Peyer's patch (tissue), 4 donors: Measurements from ENCODE around the gene GPRIN2. TPM values are rescaled to one million over a fixed set of nuclear protein-coding genes. Genes with fewer than 3 reads are reported as not detected.
A peak's percentile ranks its signal among the peaks of the same experiment; 100 is the strongest.

Source experiments
- DNase-seq, 3 donors: peaks; one replicate each; pipeline ENCODE4 v3.0.0-alpha.2; 2017 to 2019
- H3K27ac ChIP-seq, 4 donors: fragments of 200-600 bp; sonication (generic); one replicate each; pipeline ENCODE4 v1.5.1; 2016 to 2019
- H3K27me3 ChIP-seq, 2 donors: fragments of 200-600 bp; sonication (generic); one replicate each; pipeline ENCODE4 v1.5.1; 2019
- H3K36me3 ChIP-seq, 3 donors: fragments of 200-600 bp; sonication (generic); one replicate each; pipeline ENCODE4 v1.5.1; 2016 to 2019
- H3K4me1 ChIP-seq, 4 donors: fragments of 200-600 bp; sonication (generic); one replicate each; pipeline ENCODE4 v1.5.1; 2016 to 2019
- H3K4me3 ChIP-seq, 4 donors: fragments of 200-600 bp; sonication (generic); 1 replicate in 3 of 4; 2 replicates in 1 of 4; pipeline ENCODE4 v1.5.1; 2016 to 2019; ENCODE audit warnings: mild to moderate bottlenecking in 1 of 4
- H3K9me3 ChIP-seq, 4 donors: fragments of 200-600 bp; sonication (generic); one replicate each; pipeline ENCODE4 v1.5.1; 2016 to 2019; ENCODE audit warnings: mild to moderate bottlenecking in 1 of 4
- POLR2A ChIP-seq, 2 donors: fragments of 450-650 bp; IDR thresholded peaks; one replicate each; pipeline ENCODE4 v1.5.1; 2017; ENCODE audit warnings: antibody characterized with exemption in 2 of 2, mild to moderate bottlenecking in 2 of 2, moderate library complexity in 2 of 2
- total RNA-seq, 4 donors: library from RNA; depleted of rRNA; stranded (reverse); fragments of >200 nt; gene quantifications; one replicate each; pipeline ENCODE4 v1.1.0, GENCODE V29; 2016
- TF ChIP-seq, protein P1 (sequence below), 6 experiments: fragments of 450-650 bp in 4 of 6; fragments of 200-600 bp in 2 of 6; sonication (generic) in 1 of 6; IDR thresholded peaks; one replicate each; pipeline ENCODE4 v1.5.1; 2017 to 2019; ENCODE audit warnings: antibody characterized with exemption in 6 of 6, mild to moderate bottlenecking in 3 of 6, moderate library complexity in 1 of 6

GPRIN2 gene
- total RNA-seq, 4 donors from 2014 or later = 6.6 to 79.9 (median 54.7) TPM

DNA sequence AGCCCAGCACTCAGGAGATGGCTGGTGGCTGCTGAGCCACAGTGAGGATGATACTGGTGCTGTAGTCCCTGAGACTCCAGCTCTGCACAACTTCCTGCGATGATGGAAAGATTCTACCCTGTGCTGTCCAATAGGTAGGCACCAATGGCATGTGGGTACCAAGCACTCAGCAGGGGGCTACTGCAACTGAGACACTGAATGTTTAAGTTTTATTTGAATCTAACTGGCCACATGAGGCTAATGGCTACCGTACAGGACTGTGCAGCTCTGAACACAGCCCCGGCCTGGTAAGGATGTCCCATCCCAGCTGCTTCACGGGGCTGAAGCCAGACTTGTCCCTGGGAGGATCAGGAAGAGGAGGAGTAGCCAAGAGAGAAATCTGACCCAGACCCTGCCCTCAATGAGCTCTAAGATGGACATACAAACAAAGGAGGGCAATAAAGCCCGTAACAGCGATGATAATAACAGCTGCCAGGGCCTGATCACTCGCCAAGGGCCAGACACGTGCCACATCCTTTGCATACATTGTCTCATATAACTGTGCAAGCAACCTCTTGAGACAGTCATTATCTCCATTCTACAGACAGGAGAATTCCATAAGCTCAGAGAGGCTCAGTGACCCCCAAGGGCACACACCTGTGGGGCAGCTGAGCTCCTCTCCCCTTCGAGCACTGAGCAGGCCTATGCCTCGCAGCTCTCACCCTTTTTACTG, 3.8 kb downstream of the GPRIN2 start:
- Histone ChIP-seq H3K4me1 (peaks cover 0 to 14% (median 6%) of the 10 kb centered on the region in 4 donors), H3K36me3 (no peaks in the 10 kb centered on the region), H3K27ac (no peak overlapping the region), H3K27me3 (peaks cover 0 to 6% of the 10 kb centered on the region in 2 donors), H3K4me3 (no peak overlapping the region), H3K9me3 (no peaks in the 10 kb centered on the region)
- DNase-seq = peak; percentile 14 to 66 (median 58)
- TF ChIP-seq, protein P1, sequence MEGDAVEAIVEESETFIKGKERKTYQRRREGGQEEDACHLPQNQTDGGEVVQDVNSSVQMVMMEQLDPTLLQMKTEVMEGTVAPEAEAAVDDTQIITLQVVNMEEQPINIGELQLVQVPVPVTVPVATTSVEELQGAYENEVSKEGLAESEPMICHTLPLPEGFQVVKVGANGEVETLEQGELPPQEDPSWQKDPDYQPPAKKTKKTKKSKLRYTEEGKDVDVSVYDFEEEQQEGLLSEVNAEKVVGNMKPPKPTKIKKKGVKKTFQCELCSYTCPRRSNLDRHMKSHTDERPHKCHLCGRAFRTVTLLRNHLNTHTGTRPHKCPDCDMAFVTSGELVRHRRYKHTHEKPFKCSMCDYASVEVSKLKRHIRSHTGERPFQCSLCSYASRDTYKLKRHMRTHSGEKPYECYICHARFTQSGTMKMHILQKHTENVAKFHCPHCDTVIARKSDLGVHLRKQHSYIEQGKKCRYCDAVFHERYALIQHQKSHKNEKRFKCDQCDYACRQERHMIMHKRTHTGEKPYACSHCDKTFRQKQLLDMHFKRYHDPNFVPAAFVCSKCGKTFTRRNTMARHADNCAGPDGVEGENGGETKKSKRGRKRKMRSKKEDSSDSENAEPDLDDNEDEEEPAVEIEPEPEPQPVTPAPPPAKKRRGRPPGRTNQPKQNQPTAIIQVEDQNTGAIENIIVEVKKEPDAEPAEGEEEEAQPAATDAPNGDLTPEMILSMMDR (IDR thresholded peaks at IDR 0.05) = no peak
- no peak for TF ChIP-seq POLR2A (IDR thresholded peaks at IDR 0.05)

DNA sequence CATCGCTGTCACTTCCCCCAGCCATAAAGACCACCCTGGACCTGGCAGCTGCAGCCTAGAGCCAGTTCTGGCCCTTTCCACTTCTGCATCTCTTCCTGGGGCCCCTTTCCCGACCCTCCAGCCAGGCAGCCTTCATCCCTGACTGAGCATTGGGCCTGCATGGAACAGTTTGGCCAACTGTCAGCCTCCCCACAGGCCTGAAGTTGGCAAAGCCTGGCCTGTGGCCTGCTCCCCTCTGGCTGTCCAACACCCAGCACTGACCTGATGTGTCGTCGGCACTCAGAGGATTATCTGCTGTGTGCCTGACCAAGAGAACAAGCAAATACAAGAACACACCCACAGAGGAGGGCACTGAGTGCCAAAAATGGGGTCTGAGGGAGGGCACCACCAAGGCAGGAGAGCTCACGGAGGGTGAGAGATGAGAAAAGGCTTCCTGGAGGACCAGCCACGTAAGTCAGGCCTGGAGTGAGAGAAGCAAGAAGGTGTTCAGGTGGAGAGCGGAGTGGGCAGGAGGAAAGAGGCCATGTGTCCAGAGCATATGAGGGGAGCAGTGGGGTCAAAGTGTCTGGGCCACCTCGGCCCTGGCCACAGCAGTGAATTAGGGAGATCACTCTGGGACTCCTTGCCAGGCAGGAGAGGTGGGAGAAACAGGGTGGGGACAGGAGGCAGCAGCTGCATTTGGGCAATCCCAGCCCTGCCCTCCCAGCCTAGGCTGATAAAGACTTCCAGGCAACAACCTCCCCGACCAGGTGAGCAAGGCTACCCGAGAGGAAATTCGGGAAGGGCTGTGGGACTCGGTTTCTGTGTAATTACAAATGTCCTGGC, 4.5 kb downstream of the GPRIN2 start:
- no peaks in the 10 kb centered on the region for H3K9me3 ChIP-seq
- H3K27ac ChIP-seq = no peak overlapping the region
- DNase-seq = peak in 2 of 3 donors; percentile 10 to 49

DNA sequence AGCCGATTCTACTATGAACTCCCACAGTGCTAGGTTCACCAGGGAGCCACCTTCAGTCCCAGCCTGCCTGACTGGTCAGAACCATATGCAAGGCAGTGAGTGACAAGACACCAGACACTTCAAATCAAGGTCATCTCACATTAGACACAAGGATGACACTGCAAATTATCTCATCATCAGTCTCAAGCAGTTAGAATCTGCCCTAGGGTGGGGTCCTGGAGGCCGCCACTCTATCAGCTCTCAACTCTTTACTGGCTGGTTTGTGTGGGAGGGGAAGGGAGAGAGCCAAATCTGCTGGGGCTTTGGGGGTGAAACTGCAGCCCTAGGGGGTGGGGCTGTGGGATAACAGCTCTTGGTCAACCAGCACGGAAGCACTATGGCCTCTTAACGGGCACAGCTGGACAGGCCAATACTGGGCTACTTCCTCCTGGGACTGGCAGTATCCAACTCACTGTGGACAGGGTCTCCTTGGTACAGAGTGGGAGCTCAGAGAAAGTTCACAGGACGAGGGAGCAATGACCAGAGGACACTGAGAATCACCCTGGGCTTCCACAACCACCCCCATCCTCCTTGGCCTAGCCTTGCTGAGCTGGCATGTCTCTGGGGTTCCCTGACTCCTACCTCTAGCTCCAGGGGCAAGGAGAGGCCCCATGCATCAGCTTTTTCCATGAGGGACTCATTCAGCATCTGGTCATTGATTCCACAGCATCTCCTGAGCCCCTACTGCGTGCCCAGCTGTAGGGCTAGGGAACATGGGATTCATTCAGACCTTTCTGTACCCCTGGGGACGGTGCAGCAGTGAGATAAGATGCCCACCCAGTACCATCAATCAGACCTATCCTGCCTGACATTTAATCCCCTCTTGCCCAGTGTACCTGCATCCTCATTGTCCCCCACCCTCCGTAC, 5.4 kb downstream of the GPRIN2 start:
- no peak for TF ChIP-seq POLR2A (IDR thresholded peaks at IDR 0.05)
- TF ChIP-seq, protein P1 (IDR thresholded peaks at IDR 0.05) = no peak
- DNase-seq = peak in 1 of 3 donors; percentile 52
- H3K36me3 ChIP-seq = no peaks in the 10 kb centered on the region

More for the DNA sequence above, 4.5 kb downstream of the GPRIN2 start:
- no peak overlapping the region for H3K4me3 ChIP-seq
- peaks cover 0 to 11% (median 6%) of the 10 kb centered on the region in 4 donors for H3K4me1 ChIP-seq
- H3K36me3 ChIP-seq = no peaks in the 10 kb centered on the region
- TF ChIP-seq, protein P1 (IDR thresholded peaks at IDR 0.05) = no peak
- no peak for TF ChIP-seq POLR2A (IDR thresholded peaks at IDR 0.05)
- H3K27me3 ChIP-seq = peaks cover 0 to 6% of the 10 kb centered on the region in 2 donors

DNA sequence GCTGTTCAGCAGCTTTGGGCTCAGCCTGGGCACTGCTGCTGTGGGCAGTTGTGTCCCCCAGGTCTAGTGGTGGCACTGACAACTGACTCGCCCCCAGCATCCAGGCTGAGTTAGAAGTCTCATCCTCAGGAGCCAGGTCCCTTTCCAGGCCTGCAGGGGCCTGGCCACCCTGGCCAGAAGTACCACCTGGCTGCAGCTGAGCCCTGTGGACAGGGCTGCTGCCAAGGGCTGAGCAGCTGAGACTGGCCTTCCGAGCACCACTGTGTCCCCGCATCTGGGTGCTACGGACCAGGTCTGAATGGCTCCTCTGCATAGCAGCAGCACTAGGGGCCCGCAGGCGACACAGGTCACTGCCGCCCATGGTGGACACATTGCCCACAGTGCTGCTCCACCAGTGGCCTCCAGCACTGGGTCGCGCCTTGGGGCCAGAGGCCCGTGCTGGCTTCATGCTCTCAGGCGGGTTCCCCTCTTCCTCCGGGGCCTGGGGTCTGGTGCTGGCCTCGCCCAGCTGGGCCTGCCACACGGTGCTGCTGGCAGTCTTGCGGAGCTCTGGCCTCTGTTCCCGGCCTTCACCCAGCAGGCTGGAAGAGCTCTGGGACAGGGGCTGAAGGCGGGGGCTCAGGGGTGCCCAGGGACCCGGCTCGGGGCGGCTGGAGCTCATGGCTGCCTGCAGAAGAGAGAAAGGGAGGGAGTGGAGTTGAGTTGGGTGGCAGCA, 6.2 kb downstream of the GPRIN2 start:
- Histone ChIP-seq H3K27me3 (no peaks in the 10 kb centered on the region), H3K4me1 (no peaks in the 10 kb centered on the region), H3K36me3 (no peaks in the 10 kb centered on the region), H3K9me3 (no peaks in the 10 kb centered on the region), H3K27ac (no peak overlapping the region), H3K4me3 (no peak overlapping the region)
- TF ChIP-seq, protein P1 (IDR thresholded peaks at IDR 0.05) = no peak
- TF ChIP-seq POLR2A (IDR thresholded peaks at IDR 0.05) = no peak
- DNase-seq = peak; percentile 15 to 51 (median 47)

More for the DNA sequence above, 5.4 kb downstream of the GPRIN2 start:
- Histone ChIP-seq H3K4me1 (peaks cover 0 to 3% (median 1%) of the 10 kb centered on the region in 4 donors), H3K4me3 (no peak overlapping the region), H3K27me3 (peaks cover 0 to 2% of the 10 kb centered on the region in 2 donors), H3K9me3 (no peaks in the 10 kb centered on the region), H3K27ac (no peak overlapping the region)
